Measurements from ENCODE around the gene PM20D2.
"Not testable (repeated sequence)": the region's sequence is repeated elsewhere in the genome, so short reads cannot be mapped to it uniquely, and the experiment has no call there.

The PM20D2 gene, protein sequence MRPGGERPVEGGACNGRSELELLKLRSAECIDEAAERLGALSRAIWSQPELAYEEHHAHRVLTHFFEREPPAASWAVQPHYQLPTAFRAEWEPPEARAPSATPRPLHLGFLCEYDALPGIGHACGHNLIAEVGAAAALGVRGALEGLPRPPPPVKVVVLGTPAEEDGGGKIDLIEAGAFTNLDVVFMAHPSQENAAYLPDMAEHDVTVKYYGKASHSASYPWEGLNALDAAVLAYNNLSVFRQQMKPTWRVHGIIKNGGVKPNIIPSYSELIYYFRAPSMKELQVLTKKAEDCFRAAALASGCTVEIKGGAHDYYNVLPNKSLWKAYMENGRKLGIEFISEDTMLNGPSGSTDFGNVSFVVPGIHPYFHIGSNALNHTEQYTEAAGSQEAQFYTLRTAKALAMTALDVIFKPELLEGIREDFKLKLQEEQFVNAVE

DNA sequence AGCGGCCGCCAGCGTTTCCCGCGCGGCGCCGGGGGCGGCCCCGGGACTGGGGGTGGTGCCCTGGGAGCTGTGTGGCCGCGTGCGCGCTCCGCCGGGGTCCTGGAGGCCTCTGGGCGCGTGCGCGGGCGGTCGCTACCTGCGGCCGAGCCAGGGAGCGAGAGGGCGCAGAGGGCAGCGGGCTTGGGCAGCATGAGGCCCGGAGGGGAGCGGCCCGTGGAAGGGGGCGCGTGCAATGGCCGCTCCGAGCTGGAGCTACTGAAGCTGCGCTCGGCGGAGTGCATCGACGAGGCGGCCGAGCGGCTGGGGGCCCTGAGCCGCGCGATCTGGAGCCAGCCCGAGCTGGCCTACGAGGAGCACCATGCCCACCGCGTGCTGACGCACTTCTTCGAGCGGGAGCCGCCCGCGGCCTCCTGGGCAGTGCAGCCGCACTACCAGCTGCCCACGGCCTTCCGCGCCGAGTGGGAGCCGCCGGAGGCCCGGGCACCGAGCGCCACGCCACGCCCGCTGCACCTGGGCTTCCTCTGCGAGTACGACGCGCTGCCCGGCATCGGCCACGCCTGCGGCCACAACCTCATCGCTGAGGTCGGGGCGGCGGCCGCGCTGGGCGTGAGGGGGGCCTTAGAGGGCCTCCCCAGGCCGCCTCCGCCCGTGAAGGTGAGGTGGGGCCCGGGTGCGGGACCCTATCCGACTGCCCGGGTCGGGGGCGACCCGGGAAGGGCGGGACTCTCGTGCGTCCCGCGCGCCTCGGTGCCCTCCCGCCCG, at the start of gene PM20D2:
PM20D2 (plus strand) TSS at position 100 of the 762 bp plus-strand sequence; CDS start at position 190, 90 bp downstream.
- peak in 1 of 2 donors; percentile 51 for DNase-seq

DNA sequence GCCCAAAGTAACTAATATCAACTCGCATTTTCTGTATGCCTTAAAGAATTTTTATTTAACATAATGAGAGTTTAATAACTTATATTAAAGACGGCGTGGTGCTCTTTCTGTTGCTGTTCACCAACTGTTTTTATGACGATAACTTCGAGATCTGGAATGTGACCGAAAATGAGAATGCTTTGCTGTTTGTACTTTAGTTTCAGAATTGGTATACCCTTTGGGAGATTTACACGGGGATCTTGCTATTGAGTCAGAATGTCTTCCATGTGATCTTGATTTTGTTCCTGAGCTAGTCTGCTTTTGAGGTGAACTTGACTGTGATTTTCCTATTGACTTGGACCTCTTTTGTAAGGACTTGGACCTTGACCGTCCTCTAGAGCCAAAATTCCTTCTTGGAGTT, 47.4 kb upstream of the PM20D2 start:
- no peak for DNase-seq

DNA sequence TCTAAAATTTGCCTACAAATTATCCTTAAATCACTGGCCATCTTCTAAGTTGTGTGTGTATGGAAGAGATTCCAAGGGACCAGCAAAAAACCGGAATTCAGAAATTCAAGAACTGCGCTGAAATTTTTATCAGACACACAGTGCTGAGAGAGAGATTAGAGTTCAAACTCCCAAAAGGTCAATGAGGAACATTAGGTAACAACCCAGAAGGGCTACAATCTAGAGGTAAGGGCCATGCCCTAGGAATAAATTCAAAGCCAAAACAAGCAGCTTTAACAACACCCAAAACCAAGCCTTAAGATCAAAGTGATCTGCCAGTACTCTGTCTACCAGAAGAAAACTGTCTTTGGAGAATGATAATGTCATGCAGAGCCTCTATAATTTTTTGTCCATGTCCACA, 45.7 kb upstream of the PM20D2 start:
- DNase-seq = no peak

DNA sequence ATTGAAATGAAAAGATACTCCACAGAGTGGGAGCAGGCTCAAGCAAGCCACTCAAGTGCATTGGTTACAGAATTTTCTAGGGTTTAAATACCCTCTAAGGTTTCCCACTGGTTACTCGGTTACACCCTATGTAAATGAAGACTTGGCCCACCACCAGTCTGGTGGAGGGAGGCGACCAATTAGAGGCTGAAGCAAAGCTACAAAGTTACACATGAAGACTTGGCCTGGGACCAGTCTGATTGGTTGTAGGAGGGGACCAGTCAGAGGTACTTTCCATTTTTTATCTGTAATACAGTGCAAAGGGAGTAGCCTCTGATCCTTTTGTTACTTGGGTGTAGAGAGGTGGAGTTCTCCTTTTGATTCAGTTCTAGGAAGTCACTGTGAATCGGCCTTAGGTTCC, 35.6 kb upstream of the PM20D2 start:
- no peak for DNase-seq

DNA sequence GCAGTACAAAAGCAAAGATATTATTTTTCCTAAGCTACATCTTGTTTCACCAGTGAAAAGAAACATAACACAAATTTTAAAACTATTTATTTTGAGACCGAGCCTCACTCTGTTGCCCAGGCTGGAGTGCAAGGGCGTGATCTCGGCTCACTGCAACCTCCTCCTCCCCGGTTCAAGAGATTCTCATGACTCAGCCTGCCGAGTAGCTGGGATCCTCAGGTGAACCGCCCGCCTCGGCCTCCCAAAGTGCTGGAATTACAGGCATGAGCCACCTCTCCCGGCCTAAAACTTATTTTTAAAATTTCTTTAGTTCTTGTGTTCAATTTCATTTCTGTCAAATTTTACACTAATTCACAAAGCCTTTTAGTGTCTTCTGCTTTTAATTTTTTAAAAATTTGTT, 33.9 kb upstream of the PM20D2 start:
- no peak for DNase-seq

DNA sequence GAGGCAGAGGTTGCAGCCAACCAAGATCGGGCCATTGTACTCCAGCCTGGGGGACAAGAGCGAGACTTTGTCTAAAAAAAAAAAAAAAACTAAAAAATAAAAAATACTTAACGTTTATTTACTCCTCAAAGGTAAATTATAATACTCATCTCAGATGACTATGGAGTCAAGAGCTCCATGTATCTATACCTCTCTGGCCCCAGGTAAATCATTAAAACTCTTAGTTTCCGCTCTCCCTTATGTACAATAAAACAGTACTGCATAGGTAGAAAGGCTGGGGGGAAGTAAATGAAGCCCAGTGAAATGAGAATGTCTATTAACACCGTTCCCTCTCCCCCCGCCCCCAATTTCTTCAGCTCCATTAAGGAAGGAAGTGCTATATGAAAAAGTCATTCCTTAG, 29.2 kb upstream of the PM20D2 start:
- no peak for DNase-seq

DNA sequence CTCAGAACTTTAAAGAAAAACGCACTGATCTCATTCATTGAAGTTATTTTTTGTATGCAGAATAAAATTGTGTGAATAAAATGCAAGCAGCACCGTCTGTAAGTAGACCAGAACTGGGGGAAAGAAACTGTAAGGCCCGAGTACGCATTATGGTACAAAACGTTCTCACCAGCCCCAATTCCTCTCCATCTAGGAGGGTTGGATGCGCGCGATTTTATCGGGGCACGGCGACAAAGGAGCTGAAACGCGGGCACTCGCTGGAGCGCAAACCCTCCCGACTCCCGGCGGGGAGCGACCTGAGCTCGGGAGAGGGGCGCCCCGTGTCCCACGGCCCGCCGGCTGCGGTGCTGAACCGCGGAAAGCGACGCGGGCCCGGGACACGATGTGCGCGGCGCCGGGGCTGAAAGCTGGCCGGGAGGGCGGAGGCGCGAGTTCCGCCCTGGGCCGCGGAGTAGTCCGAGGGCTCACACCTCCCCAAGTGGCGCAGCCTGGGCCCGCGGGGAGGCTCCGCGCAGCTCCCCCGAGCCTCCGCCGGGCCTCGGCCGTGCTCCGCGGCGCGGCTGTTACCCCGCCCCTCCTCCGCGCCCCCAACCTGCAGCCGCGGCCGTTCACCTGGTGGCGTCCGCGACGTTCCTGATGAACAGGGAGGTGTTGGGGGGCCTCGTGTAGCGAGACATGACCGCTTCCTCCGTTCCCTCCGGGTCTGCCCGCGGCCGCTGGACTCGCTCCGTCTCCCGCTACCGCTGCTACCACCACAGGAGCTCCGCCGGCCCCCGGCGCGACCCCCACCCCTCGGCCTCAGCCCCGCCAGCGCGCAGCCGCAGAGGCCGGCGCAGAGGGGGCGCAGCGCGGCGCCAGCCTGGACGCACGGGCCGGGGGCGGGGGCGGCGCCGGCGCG, 28.4 kb upstream of the PM20D2 start, which contains the start of gene SRSF12:
SRSF12 (minus strand) TSS at position 861 of the 898 bp plus-strand sequence; CDS start at position 677, 184 bp downstream.
- DNase-seq = peak in 1 of 2 donors; percentile 9

DNA sequence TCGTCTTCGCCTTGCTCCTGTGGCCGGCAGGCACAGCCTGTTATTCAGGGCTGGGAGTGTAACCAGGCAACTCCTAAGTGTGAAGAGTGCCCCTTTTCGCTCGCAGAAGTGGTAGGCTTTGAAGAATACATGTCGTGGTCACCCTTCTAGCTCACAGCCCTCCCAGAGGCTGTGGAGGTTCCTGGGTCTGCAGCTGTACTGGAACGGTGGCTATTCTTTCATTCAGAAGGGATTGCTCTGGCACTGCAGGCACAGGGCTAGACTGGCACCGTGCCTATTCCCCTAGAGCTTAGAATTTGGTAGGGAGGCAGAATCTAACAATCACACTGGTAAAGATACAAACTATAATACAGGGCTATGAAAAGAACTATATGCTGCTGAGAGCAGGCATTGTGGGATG, 26.9 kb upstream of the PM20D2 start:
- DNase-seq = no peak

DNA sequence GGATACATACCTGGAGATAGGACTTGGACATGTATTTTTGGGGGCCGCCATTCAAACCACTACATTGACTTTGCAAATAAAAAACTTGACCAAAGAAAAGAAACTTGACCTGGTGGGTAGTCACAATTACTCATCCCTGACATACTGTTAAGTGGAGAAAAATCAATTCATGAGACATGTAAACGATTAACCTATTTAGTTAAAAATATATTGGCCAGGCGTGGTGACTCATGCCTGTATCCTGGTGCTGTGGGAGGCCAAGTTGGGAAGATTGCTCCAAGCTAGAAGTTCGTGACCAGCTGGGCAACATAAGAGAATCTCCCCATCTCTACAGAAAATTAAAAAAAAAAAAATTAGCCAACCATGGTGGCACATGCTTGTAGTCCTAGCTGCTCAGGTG, 25.5 kb upstream of the PM20D2 start:
- DNase-seq = no peak

DNA sequence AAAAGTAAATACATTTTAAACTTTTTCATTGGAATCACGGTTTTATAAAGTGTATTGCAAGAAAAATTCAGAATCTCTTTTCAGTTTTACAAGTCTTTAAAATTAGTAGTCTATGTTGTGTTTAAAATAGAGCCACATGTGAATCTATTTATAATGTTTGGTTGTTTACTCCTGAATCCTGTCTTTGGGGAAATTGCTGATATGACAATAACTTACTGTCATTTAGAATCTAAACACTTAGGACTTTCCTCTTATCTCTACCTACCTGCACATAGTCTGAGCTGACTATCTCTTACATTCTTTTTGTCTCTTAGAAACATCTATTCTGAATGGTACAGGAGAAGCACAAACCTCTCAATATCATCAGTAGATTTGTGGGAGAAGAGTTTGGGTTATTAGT, 23.9 kb upstream of the PM20D2 start:
- DNase-seq = no peak

DNA sequence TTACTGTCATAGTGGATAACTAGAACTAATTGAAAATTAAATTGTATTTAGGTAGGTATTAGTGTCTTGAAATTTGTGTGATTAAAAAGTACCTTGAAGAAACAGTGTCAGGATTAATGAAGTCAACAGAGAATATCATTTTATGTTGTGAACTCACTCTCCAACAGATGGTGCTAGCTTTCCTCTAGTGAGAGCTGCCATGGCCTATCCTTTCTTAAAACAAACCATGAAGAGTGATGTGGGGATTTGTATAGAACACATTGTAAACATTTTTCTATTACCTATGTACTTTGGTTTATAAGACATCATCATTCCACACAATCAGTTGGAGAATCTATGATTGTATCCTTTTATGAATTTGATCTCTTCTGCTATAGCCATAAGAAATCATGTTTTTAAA, 23.2 kb upstream of the PM20D2 start:
- DNase-seq = peak in 1 of 2 donors; percentile 51

DNA sequence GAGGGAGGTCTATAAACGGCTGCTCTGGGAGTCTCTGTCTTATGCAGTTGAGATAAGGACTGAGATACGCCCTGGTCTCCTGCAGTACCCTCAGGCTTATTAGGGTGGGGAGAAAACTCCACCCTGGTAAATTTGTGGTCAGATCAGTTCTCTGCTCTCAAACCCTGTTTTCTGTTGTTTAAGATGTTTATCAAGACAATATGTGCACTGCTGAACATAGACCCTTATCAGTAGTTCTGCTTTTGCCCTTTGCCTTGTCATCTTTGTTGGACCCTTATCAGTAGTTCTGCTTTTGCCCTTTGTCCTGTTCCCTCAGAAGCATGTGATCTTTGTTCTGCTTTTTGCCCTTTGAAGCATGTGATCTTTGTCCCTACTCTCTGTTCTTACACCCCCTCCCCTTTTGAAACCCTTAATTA, 17.6 kb upstream of the PM20D2 start:
- DNase-seq = not testable (repeated sequence)

DNA sequence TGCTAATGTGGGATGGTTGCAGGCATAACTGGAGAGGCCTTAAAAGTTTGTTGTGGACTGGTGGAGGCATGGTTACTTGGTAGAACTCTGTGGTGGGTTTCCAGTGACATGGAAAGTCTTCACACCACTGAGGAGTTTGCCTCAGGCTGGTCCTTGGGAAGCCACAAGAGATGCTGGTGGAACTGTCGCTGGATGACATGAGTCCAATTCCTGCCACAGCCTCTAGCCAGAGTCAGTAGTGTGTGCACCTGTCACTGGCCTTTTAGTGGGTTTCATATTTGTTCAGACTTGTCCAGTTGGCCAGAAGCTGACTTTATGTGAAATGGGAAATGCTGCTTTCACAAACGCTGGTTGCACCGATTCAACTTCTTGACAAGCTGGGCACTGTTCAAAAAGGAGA, 14.3 kb upstream of the PM20D2 start:
- no peak for DNase-seq

DNA sequence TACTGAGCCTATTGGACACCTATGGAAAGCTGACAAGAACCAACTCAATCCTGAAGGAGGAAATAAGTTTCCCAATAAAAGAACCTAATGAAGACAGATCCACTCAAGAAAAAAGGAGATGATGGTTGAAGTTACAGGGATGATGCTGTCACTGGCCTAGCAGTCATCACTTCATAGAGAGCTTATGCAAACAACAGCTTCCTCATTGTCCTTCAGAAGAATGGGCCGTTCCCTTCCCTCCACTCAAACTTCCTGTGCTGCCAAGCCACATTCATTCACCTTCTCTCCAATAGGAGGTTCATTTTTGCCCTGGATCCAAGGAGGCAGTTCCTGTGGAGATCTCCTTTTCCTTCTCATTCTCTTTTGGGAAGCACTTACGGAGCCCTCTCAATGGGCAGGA, 13.8 kb upstream of the PM20D2 start:
- no peak for DNase-seq

DNA sequence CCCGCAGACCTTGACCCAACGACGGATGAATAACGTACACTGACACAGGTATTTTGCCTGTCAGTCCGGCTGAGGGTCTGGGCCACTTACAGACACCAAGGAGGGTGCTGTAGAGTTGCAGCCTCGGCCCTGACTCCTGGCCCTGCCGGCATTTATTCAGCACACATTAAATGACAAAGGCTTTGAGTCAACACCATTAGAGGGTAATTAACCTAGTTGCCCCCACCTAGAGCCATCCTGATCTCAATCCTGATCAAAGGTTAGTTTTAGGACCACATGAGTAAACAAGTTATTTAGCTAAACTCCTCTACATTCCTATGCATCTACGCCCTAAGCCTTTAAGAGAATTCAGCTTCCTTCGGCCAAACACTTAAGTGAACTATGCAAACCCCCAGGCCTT, 11.9 kb upstream of the PM20D2 start:
- no peak for DNase-seq

DNA sequence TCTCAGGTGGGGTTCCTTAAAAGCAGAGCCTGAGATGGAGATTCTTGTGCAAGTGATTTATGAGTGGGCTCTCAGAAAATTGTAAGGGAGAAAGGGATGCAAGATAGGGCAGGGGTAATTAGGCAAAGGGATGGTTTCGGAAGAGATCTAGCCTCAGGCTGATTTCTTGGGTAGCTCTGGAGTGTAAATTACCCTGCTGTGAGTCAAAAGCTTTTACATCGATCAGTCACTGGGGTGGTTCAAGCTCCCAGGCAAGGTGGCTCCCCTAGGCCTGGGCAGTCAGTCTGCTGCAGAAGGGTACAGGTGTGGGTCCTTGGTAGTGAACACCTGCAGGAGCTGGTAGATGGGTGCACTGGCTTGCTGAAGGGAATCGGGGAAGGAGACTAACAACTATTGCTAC, 11.1 kb upstream of the PM20D2 start:
- DNase-seq = no peak

DNA sequence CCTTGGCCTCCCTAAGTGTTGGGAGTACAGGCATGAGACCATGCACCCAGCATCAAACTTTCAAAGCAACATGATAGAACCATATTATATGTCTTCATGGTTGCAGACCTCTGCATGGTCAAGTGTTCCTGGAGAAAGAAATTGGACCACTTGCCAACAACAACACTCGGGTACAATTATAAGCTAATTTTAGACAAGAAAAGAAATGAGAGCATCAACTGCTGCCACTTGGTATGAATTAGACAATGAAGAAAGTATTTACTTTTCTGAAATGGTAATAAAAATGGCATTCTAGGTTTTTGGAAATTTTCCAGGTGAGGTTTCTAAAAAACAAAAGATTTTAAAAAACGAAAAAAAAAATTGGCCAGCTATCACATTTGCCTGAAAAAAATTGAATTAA, 7.7 kb upstream of the PM20D2 start:
- DNase-seq = no peak

DNA sequence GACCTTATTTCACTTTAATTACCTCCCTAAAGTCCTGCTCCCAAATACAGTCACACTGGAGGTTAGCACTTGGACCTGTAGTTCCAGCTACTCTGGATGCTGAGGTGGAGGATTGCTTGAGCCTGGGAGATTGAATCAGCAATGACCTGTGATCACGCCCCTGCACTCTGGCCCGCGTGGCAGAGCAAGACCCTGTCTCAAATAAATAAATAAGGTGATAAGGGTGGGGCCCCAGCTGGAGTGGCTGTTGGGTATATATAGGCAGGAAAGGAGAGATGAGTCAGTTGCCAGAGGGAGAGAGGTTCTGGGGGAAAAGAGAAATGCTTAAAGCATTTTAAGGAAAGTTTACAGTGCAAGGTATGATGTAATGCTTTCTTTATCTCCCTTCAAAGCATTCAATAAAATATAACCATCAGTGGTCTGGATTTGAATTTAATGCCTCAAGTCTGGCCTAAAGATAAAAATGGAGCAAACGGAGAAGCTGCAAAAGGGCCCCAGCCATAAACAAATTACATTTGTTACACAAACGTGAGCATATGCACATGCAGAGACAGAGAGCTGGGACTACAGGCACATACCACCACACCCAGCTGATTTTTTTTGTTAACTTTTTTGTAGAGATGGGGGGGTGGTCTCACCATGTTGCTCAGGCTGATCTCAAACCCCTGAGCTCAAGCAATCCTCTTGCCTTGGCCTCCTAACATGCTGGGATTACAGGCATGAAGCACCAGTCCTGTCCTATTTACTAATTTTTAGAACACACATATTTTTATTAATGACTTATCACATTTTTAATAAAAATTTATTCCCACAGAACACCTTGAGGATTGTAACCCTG, 6.1 kb upstream of the PM20D2 start:
- no peak for DNase-seq

DNA sequence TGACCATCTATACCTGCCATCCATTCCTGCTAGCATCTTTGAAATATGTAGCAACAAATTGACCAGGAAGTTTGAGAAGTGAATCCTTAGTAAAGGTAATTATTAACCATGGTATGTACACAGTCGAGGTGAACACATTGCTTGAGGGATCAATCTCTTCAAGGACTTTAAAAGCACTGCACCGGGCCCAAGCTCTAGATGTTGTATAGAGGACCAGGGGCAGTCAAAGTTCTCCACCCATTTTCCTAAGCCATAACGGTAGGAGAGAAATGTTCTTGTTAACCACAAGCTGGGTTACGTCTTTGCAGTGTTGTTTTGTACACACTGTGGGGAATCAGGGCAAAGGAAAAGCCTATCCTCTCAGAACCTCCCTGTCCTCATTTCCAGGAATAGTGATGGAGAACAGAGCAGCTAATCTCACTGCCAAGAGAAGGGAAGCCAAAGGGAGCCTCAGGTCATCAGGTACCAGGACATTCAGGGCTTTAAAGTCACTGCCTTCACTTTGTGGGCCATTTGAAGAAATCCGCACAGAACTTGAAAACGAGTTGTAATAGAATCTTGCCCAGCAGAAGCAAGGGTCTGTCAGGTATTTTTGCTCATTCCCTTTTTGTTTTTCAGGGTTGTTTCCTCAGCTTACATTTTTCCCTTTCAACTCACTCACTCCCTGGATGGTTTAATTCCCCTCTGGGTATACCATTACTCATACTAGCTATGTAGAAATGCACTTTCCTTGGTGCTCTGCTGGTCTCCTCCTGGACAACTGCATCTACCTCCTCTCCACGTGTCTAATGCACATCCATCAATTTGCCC, 5.3 kb upstream of the PM20D2 start:
- no peak for DNase-seq

DNA sequence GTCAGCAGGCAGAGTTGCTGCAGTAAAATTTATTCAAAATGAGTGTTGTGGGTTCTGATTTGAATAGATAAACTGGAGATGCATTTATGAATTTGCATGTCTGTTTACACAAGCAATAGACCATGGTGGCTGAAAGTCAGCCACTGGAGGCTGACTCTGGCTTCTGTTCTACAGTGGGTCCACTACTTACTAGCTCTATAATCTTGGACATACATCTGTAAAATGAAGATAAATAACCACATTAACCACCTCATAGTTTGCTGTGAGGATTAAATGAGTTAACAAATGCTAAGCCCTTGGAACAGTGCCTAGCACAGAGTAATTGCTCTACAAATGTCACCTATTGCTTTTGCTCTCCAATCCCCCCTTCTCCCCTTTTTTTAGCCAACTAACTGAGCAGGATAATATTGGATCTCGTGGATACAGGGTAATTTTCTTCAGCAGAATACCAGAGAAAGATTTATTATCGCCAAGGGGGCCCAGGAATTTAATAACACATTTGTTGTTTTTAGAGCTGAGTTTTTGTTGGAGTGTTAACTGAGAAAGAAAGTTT, 1.4 kb upstream of the PM20D2 start:
- DNase-seq = no peak

All from hippocampal formation (tissue), 2 donors.